ENCODE results near the gene SLC9A2.

Gene SLC9A2

DNA sequence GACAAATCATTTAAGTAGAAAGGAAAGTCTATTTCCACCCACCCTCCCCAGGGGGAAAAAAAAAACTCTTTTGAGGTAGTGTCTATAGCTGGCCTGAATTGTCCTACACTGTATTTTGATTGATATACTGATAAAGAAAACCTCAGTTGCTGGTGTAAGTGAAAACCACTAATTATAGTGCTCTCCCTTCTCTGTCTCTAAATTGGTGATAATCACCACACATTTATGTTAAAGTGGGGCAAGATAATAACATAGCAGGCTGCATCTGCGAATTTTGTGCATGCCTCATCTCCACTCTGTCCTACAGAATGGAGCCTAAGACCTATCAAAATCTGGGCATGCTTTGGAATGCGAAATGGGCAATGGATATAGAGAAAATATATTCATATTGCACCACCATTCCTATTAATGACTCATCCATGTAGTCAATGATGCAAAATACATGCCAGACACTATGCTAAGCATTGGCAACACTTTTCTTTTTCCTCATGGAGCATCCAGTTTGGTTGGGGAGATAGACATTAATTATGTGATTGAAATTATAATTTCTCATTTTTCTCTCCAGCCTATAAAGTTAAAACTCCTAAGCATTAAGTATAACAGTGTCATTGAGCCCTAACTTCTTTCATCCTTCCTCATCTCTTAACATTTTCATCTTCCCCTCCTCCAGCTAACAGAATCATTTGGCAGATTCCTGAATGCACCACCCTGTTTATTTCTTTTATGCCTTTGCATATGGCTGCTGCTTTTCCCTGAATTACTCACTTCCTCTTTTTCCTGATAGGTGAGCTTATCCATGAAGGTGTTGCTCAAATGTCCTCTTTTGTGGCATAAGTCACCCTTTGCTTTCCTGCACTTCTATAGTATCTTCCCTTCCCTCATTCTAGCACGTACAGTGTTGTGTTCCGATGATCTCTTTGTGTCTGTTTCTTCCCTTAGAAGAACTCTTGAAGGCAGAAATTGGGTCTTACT, 58.2 kb downstream of the SLC9A2 start:
- DNase-seq, result no peak

DNA sequence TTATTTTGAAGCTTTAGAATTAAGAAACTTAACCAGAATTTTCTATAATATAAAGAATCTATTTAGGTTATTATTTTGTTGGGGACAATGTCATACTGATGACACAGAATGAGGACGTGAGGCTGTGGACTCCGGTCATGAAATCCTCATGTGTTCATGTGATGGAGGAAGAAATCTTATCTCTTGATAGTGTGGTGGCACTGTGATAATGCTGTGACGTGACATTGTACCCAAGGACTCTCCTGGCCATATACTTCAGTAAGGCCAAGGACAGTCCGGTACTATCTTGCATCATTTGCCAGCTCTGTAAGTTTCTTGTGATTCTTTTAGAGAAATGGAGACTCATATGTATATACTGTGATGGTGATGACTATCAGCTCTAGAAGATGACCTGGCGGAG, 59.1 kb downstream of the SLC9A2 start:
- DNase-seq, result no peak

- no peak for DNase-seq
Measured at GRCh38 chr2:102686479-102687439, 67.4 kb downstream of the SLC9A2 start.

GRCh38 chr2:102690012-102690411, 70.7 kb downstream of the SLC9A2 start:
- no peak for DNase-seq

GRCh38 chr2:102696463-102696862, 77.1 kb downstream of the SLC9A2 start:
- no peak for DNase-seq

- DNase-seq, result no peak
Measured at GRCh38 chr2:102698369-102699111, 79.2 kb downstream of the SLC9A2 start.

DNA sequence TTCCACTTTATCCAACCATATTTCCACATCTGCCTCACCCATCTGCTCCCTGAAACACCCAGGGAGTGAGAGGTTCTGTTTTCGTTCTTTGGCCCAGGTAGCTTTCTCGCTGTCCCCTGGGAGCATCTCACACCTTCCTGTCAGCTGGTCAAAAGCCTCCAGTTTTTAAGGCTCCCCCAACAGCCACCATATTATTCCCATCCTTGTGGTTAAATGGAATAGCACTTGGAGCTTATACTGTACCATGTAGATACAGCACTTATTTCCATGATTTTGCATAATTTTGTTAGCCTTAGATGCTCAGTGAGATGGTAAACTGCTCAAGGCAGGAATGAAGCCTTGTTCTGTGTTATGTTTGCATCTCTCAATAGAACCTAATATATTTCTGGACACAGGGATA, 84.0 kb downstream of the SLC9A2 start:
- no peak for DNase-seq

DNA sequence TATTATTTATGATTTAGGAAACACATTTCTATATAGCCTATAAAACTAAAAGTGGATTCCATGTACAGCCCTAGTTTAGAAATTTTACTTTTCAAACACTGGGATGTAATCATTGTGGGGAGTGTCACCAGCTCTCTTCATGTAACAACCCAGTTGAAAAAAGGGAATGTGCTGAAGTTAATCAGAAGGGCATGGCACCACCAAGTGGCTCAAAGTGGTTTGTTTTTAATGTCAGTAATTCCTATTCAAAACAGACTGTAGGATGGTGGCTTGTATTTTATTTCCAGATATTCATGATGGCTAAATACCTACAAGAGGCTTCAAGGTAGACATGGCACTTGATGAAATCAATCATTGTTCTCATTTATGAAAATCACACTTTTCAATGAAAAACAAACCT, 84.4 kb downstream of the SLC9A2 start:
- no peak for DNase-seq

- no peak for DNase-seq
Measured at GRCh38 chr2:102704531-102704930, 85.2 kb downstream of the SLC9A2 start.

GRCh38 chr2:102707796-102708695, 88.7 kb downstream of the SLC9A2 start:
- no peak for DNase-seq

- no peak for DNase-seq
Measured at GRCh38 chr2:102708847-102709559, 89.7 kb downstream of the SLC9A2 start.

GRCh38 chr2:102717308-102718018, 98.1 kb downstream of the SLC9A2 start:
- no peak for DNase-seq

DNA sequence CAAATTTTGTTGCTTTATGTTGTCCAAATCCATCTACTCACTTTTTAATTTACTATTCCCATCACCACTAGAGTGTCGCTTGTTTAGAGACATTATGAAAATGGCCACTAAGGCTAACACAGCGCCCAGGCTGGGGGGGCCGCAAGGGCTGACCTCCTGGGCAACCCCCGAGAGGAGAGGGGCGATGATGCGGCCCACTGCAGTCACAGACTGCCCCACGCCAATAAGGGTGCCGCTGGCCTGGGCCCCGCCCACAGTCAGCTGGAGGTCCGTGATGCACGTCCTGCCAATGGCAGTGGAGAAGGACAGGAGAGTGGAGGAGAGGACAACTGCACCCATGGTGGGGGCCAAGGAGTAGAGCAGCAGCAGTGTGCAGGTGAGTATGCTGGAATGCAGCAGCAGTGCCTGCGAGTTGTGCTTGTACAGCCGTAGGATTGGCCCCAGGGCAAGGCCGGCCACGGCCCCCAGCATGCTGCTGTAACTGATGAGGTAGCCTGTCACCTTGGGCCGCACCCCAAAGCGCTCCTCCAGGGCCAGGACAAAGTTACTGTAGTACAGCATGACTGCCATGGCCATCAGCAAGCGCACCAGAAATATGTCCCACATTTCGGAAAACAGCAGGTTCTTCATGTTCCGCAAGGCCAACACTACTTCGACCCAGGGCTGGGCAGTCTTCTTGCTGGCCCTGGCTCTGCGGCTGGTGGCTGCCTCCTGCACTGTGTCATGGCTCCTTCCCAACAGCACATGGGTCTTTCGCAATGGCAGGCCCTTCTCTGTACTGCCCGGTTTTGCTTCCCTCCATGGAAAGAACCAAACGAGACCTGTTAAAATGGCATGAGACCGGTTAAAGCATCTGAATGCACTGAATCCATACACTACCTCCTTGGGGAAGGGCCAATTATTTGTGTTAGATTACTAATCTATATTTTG, 99.3 kb downstream of the SLC9A2 start:
- no peak for DNase-seq

GRCh38 chr2:102724016-102724490, 104.7 kb downstream of the SLC9A2 start:
- no peak for DNase-seq

DNA sequence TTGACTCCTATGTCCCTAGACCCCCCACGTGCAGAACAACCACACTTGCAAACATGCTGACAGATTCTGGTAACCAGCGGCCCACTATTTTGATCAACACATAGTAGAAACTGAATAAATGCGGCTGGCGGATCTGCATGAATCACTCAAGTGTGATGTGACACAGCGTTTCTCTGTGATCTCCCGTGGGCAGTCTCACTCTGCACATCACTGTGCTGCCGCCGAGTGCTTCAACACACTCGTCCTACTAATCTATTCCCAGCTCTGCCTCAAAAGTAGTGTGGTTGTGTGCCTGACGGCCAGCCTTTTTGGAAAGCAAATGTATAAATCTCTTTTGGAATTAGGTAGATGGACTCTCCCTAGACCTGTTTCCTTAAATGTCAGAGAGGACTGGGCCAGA, 105.2 kb downstream of the SLC9A2 start:
- DNase-seq, result no peak

DNA sequence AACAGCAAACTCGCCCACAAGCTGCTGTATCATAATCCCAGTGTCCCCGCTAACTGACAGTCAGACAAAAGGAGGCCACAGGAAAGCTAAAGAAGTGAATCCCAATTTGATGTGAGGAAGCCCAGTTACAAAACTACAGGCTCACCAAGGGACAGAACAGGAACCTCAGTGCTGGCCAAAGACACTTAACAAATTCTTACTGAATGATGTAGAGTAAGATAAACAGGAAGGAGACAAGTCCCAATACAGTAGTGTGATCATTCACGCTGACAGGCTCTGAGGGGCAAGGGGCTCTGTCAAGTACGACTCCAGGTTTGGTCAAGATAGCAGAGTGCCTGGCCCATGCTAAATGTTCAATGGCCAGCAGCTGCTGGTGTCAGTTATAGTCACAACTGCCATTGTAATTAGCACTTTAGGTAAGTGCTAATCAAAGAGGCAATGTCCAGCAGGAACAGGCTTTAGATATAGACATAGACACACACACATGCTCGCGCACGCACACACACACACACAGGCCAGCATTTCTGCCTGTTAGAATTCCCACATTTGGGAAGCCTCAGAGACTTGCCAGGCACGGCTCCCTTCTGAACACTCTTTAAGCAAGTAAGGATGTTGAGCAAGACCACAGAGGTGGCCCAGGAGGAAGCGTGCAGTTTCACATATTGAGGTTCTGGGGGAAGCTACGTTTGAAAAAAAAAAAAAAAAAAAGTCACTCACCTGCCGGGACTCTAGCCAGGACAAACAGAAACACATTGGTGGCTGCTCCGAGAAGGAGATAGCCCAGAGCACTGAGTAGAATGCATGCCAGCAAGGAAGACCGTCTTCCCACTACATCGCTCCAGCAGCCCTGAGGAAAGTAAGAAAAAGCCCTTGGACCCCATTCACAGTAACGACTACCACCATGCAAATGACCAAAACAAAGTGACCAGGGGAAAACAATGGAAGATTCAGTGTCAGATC, 107.1 kb downstream of the SLC9A2 start:
- DNase-seq, result no peak

DNA sequence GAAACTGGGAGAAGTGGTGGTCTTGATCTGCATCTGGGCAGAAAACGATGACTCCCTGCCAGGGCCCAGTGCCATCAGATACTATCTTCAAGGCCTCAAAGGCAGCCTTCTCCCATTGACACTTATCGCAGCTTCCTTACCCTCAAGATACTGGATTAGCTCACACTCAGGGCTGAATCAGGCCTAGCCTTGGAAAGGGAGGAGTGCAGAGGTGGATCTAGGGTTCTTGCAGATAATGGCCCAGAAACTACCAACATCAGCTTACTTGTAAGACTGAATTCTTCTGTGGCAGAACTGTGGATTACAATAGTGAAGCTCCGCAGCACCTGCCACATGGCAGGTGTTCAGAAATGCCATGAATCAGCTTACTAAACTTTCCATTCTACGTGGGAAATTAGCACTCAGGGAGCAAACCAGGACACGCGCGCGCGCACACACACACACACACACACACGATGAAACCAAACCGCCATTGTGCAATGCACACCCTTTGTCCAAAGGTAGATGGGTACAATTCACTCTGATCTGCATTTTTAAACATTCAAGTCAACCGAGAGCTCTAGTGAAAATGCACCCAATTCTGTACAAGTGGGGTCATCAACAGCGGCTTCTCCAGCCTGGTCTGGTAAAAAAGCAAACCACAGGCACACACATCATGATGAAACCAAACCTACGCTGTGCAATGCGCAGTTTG, 116.2 kb downstream of the SLC9A2 start:
- DNase-seq, result no peak
